Measurements from ENCODE around the gene EIF2D. TPM values are rescaled to one million over a fixed set of nuclear protein-coding genes. Genes with fewer than 3 reads are reported as not detected.

Gene EIF2D
- total and polyA plus RNA-seq, 2 of the 8 experiments (the other 6 are each of a cell fraction or from before 2014, with no cell fraction given): 36.1 to 37.1 TPM

DNA sequence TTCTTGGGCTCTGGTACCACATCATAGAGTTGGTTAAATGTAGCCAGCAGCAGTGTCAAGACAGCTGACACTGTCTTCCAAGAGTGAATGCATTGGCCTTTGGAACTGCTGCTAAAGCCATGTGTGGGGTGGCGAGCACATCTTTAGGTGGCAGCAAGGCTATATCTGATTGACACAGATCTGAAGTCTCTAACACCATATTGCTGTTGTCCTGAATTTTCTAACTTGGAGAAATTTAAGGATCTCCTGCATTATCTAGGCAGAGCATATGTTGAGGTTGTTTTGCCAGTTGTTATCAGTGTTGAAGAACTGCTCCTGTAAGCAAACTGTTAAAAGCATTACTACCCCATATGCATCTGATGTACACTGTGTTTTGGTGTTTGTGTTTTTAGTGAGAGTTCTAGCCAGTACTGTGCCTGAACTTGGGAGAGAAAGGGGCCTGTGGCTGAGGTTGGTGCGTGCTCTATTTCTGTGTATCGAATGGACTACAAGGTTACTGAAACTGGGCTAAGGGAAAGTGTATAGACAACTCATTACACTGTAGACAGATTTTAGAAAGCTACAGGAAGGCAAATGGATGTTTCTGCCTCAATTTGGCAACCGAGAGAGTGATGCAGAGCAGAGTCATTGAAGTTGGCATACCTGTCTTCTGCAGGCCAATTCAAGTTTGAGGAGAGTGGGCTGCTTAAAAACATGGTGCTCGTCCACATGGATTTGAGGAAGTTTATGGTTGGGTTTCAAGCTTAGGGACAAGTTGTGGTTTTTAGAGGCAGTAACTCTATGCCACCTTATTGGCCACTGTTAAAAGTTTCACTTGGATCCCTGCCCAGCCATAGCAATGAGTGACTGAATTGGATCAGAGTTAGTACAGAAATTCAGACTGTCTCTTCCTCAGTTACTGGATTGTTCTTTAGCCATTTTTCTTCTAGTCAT is 40.0 kb upstream of the EIF2D start:
- Histone ChIP-seq H2BK120ac (replicated peaks; ENCODE audit: low read depth, low read length) (no peak overlapping the region), H3K56ac (replicated peaks; ENCODE audit: insufficient read length, low read depth, low read length) (no peak overlapping the region), H3K79me1 (ENCODE audit: low read depth, low read length) (no peaks in the 10 kb centered on the region), H4K91ac (replicated peaks; ENCODE audit: insufficient read length, low read length) (no peak overlapping the region), H4K8ac (ENCODE audit: extremely low read depth, insufficient read depth, low read length) (no peak overlapping the region), H2AFZ (ENCODE audit: low read length) (no peak overlapping the region), H3K27me3 (replicated peaks in 1 of 4; ENCODE audit: control insufficient read depth in 3 of 4, extremely low read depth in 1 of 4, insufficient read depth in 3 of 4, low read length in 3 of 4) (peaks cover 0 to 5% (median 4%) of the 10 kb centered on the region in 4 experiments; a peak in 4 of 7 replicates), H3K4me3 (ENCODE audit: extremely low read depth in 1 of 4, insufficient read depth in 2 of 4, low read depth in 3 of 4, low read length in 4 of 4) (no peak overlapping the region), H2BK15ac (ENCODE audit: low read length) (no peak overlapping the region), H3K9ac (replicated peaks in 1 of 4; ENCODE audit: extremely low read depth in 1 of 4, low read depth in 3 of 4, low read length in 3 of 4) (no peak overlapping the region), H3K4me2 (ENCODE audit: insufficient read depth in 1 of 2, low read depth in 2 of 2, low read length in 2 of 2) (no peak overlapping the region), H3K14ac (ENCODE audit: insufficient read length) (no peak overlapping the region), H3K27ac (ENCODE audit: low read depth, low read length) (no peak overlapping the region), H4K20me1 (replicated peaks in 1 of 2; ENCODE audit: control insufficient read depth in 1 of 2, insufficient read depth in 2 of 2, low read length in 2 of 2) (no peaks in the 10 kb centered on the region), H2BK20ac (ENCODE audit: low read length) (no peak overlapping the region), H2AK5ac (ENCODE audit: low read depth, low read length) (no peak overlapping the region), H2BK12ac (ENCODE audit: low read depth, low read length) (no peak overlapping the region), H3K79me2 (ENCODE audit: control insufficient read depth in 1 of 2, insufficient read depth in 2 of 2, low read length in 2 of 2) (no peaks in the 10 kb centered on the region), H4K5ac (ENCODE audit: insufficient read length, low read depth, low read length) (no peak overlapping the region), H3K9me3 (ENCODE audit: insufficient read depth in 2 of 2, low read depth in 1 of 2, low read length in 1 of 2) (no peaks in the 10 kb centered on the region), H3K23ac (ENCODE audit: insufficient read length) (no peak overlapping the region), H3K36me3 (ENCODE audit: control insufficient read depth in 2 of 4, insufficient read depth in 4 of 4, low read length in 3 of 4) (peaks cover 2 to 3% (median 3%) of the 10 kb centered on the region in 4 experiments; a peak in 4 of 8 replicates), H2BK5ac (ENCODE audit: low read depth, low read length) (no peak overlapping the region), H3K23me2 (ENCODE audit: low read depth, low read length) (no peaks in the 10 kb centered on the region), H3K4me1 (replicated peaks in 1 of 4; ENCODE audit: control insufficient read depth in 3 of 4, insufficient read depth in 4 of 4, low read length in 3 of 4) (no peaks in the 10 kb centered on the region), H3K4ac (replicated peaks; ENCODE audit: insufficient read length, low read depth, low read length) (no peak overlapping the region), H3K18ac (ENCODE audit: extremely low read depth, low read length) (no peak overlapping the region)
- no peak for DNase-seq (ENCODE audit: low read depth in 1 of 2, low spot score in 2 of 2)
- no peak for FAIRE-seq
- ChIA-PET POLR2A (ENCODE audit: partially characterized antibody) (no interaction called here), CTCF (ENCODE audit: partially characterized antibody) (interaction anchor here (5.3 to 19.3 kb wide), 2 partner anchors 18 kb away, joined by 32 to 280 read pairs; partner anchors contain the start of gene DYRK3)
- 92% methylated on average over 5 of the region's 5 CpGs; no CpG with 5 or more reads in 1 of the 2 experiments for WGBS, 2 experiments (ENCODE audit: extremely low coverage in 1 of 2, insufficient coverage in 1 of 2, insufficient read length in 1 of 2, insufficient replicate concordance in 2 of 2, low coverage in 1 of 2, low lambda C conversion rate in 2 of 2, missing lambda C conversion rate in 1 of 2)
- TF ChIP-seq CTBP2 (IDR thresholded peaks at IDR 0.05; ENCODE audit: borderline replicate concordance, insufficient read depth, insufficient read length, low read length): no peak
- no peak for TF ChIP-seq NANOG (IDR thresholded peaks at IDR 0.05; ENCODE audit: insufficient read depth, low read depth, low read length, poor library complexity, severe bottlenecking)

All from H1 (cell line).